Measurements from ENCODE around the gene TMEM185A. TPM values are rescaled to one million over a fixed set of nuclear protein-coding genes. Genes with fewer than 3 reads are reported as not detected.
"Not testable (repeated sequence)": the region's sequence is repeated elsewhere in the genome, so short reads cannot be mapped to it uniquely, and the experiment has no call there.

TMEM185A gene
- total RNA-seq, 1 donor from 2014 or later: 31.5 TPM

GRCh38 chrX:149628768-149629167 is 2.8 kb downstream of the TMEM185A start:
- no peak for ATAC-seq
- intact Hi-C loops (cut with DNase I): no loop called here
- no peak for DNase-seq (ENCODE audit: low spot score)

- intact Hi-C loops (cut with DNase I): no loop called here
- ATAC-seq: no peak
Observed at GRCh38 chrX:149628280-149628679, 3.3 kb downstream of the TMEM185A start.

GRCh38 chrX:149626829-149627228 is 4.8 kb downstream of the TMEM185A start:
- ATAC-seq; DNase-seq (ENCODE audit: low spot score); intact Hi-C loops (cut with DNase I): not testable (repeated sequence)

More at GRCh38 chrX:149628280-149628679, 3.3 kb downstream of the TMEM185A start:
- DNase-seq (ENCODE audit: low spot score): no peak

GRCh38 chrX:149619662-149620061 is 11.9 kb downstream of the TMEM185A start:
- DNase-seq (ENCODE audit: low spot score); intact Hi-C loops (cut with DNase I); ATAC-seq: not testable (repeated sequence)

GRCh38 chrX:149618871-149619270 is 12.7 kb downstream of the TMEM185A start:
- intact Hi-C loops (cut with DNase I): no loop called here
- no peak for DNase-seq (ENCODE audit: low spot score)
- ATAC-seq: no peak

- intact Hi-C loops (cut with DNase I): no loop called here
- ATAC-seq (no peak), DNase-seq (ENCODE audit: low spot score) (no peak)
Observed at GRCh38 chrX:149611623-149612175, 19.9 kb downstream of the TMEM185A start.

GRCh38 chrX:149610511-149610910 is 21.1 kb downstream of the TMEM185A start:
- intact Hi-C loops (cut with DNase I): no loop called here
- DNase-seq (ENCODE audit: low spot score) (no peak), ATAC-seq (no peak)

- intact Hi-C loops (cut with DNase I): no loop called here
- ATAC-seq: no peak
- DNase-seq (ENCODE audit: low spot score): no peak
Observed at GRCh38 chrX:149607699-149608098, 23.9 kb downstream of the TMEM185A start.

GRCh38 chrX:149605248-149605885 is 26.2 kb downstream of the TMEM185A start:
- intact Hi-C loops (cut with DNase I); ATAC-seq; DNase-seq (ENCODE audit: low spot score): not testable (repeated sequence)

GRCh38 chrX:149598603-149599002 is 33.0 kb downstream of the TMEM185A start:
- ATAC-seq; intact Hi-C loops (cut with DNase I); DNase-seq (ENCODE audit: low spot score): not testable (repeated sequence)

- intact Hi-C loops (cut with DNase I); ATAC-seq; DNase-seq (ENCODE audit: low spot score): not testable (repeated sequence)
Observed at GRCh38 chrX:149595943-149596342, 35.6 kb downstream of the TMEM185A start.

- DNase-seq (ENCODE audit: low spot score); ATAC-seq; intact Hi-C loops (cut with DNase I): not testable (repeated sequence)
Observed at GRCh38 chrX:149595214-149595613, 36.4 kb downstream of the TMEM185A start, which contains the start of gene HSFX2. TSS of gene HSFX2 (minus strand) at chrX:149595314. CDS start at chrX:149594700, 614 bp downstream.

- intact Hi-C loops (cut with DNase I); ATAC-seq; DNase-seq (ENCODE audit: low spot score): not testable (repeated sequence)
Observed at GRCh38 chrX:149590993-149591392, 40.6 kb downstream of the TMEM185A start.

- DNase-seq (ENCODE audit: low spot score); ATAC-seq; intact Hi-C loops (cut with DNase I): not testable (repeated sequence)
Observed at GRCh38 chrX:149587359-149587758, 44.2 kb downstream of the TMEM185A start, which contains the start of gene MAGEA9B. TSS of gene MAGEA9B (minus strand) at chrX:149587459. CDS start at chrX:149583179, 4,280 bp downstream.

- intact Hi-C loops (cut with DNase I); DNase-seq (ENCODE audit: low spot score): not testable (repeated sequence)
- ATAC-seq: peak; percentile 40
Observed at GRCh38 chrX:149585631-149586030, 46.0 kb downstream of the TMEM185A start.

GRCh38 chrX:149573456-149573855 is 58.1 kb downstream of the TMEM185A start:
- intact Hi-C loops (cut with DNase I); ATAC-seq; DNase-seq (ENCODE audit: low spot score): not testable (repeated sequence)

- DNase-seq (ENCODE audit: low spot score): no peak
- intact Hi-C loops (cut with DNase I): no loop called here
- no peak for ATAC-seq
Observed at GRCh38 chrX:149572743-149573142, 58.8 kb downstream of the TMEM185A start.

GRCh38 chrX:149571770-149572169 is 59.8 kb downstream of the TMEM185A start:
- ATAC-seq (no peak), DNase-seq (ENCODE audit: low spot score) (no peak)
- intact Hi-C loops (cut with DNase I): no loop called here

GRCh38 chrX:149570668-149571067 is 60.9 kb downstream of the TMEM185A start:
- DNase-seq (ENCODE audit: low spot score) (no peak), ATAC-seq (no peak)
- intact Hi-C loops (cut with DNase I): no loop called here

GRCh38 chrX:149569770-149570169 is 61.8 kb downstream of the TMEM185A start:
- ATAC-seq: no peak
- no peak for DNase-seq (ENCODE audit: low spot score)
- intact Hi-C loops (cut with DNase I): no loop called here

Measured in sciatic nerve (tissue), 2 donors.